H1 (cell line): ENCODE results near the gene SYT17. TPM values are rescaled to one million over a fixed set of nuclear protein-coding genes. Genes with fewer than 3 reads are reported as not detected.
A peak's percentile ranks its signal among the peaks of the same experiment; 100 is the strongest.

Source experiments
- CTCF ChIA-PET: fragments of 300-600 bp; sonication (Branson Sonifier 250); formaldehyde crosslinking; loops from one replicate; lab custom pipeline; 2021; ENCODE audit not compliant: partially characterized antibody; lab: Charles Lee
- POLR2A ChIA-PET: fragments of 300-600 bp; sonication (Branson Sonifier 250); formaldehyde crosslinking; loops from one replicate; lab custom pipeline; 2021; ENCODE audit warnings: inconsistent platforms; ENCODE audit not compliant: partially characterized antibody; lab: Charles Lee
- DNase-seq, 2 experiments: peaks; one replicate each; pipeline versions ENCODE4 v3.0.0 to v3.0.0-alpha.2; 2010 to 2022; ENCODE audit warnings: low spot score in 2 of 2, low read depth in 1 of 2, mixed read lengths in 1 of 2
- FAIRE-seq: peaks from 2 replicates; lab custom pipeline; 2011; peaks lifted over from hg19 to GRCh38; lab: Jason Lieb, UNC
- H2AFZ ChIP-seq: 2 replicates; pipeline ENCODE4 v1.8.1; 2012; ENCODE audit warnings: low read length, inconsistent platforms
- H2AK5ac ChIP-seq: 2 replicates; pipeline ENCODE4 v1.6.1; 2013; ENCODE audit warnings: low read depth, low read length
- H2BK120ac ChIP-seq: replicated peaks from 2 replicates; pipeline ENCODE3; 2013; ENCODE audit warnings: low read depth, low read length, inconsistent platforms
- H2BK12ac ChIP-seq: 2 replicates; pipeline ENCODE4 v1.6.1; 2013; ENCODE audit warnings: low read depth, low read length
- H2BK15ac ChIP-seq: 2 replicates; pipeline ENCODE4 v1.6.1; 2013; ENCODE audit warnings: low read length
- H2BK20ac ChIP-seq: 2 replicates; pipeline ENCODE4 v1.6.1; 2013; ENCODE audit warnings: low read length
- H2BK5ac ChIP-seq: 2 replicates; pipeline ENCODE4 v1.6.1; 2013; ENCODE audit warnings: low read depth, low read length
- H3K14ac ChIP-seq: 2 replicates; pipeline ENCODE4 v1.6.1; 2013; ENCODE audit warnings: inconsistent platforms; ENCODE audit not compliant: insufficient read length
- H3K18ac ChIP-seq: 2 replicates; pipeline ENCODE4 v1.6.1; 2013; ENCODE audit warnings: low read length; ENCODE audit errors: extremely low read depth
- H3K23ac ChIP-seq: 2 replicates; pipeline ENCODE4 v1.6.1; 2013; ENCODE audit warnings: inconsistent platforms; ENCODE audit not compliant: insufficient read length
- H3K23me2 ChIP-seq: 2 replicates; pipeline ENCODE4 v1.6.1; 2013; ENCODE audit warnings: low read depth, low read length
- H3K27ac ChIP-seq: 2 replicates; pipeline ENCODE4 v1.6.1; 2011; ENCODE audit warnings: low read depth, low read length, inconsistent platforms
- H3K27me3 ChIP-seq, 4 experiments: replicated peaks in 1 of 4; 1 replicate in 1 of 4; 2 replicates in 3 of 4; pipeline versions ENCODE4 v1.6.1 to v1.8.1; 2011 to 2013; ENCODE audit warnings: low read length in 3 of 4, mild to moderate bottlenecking in 3 of 4, inconsistent platforms in 2 of 4, mixed read lengths in 2 of 4, moderate library complexity in 1 of 4; ENCODE audit not compliant: control insufficient read depth in 3 of 4, insufficient read depth in 3 of 4; ENCODE audit errors: extremely low read depth in 1 of 4
- H3K36me3 ChIP-seq, 4 experiments: 2 replicates each; pipeline versions ENCODE4 v1.6.1 to v1.8.1; 2011 to 2013; ENCODE audit warnings: mild to moderate bottlenecking in 4 of 4, low read length in 3 of 4, moderate library complexity in 2 of 4, control low read depth in 1 of 4, inconsistent platforms in 1 of 4; ENCODE audit not compliant: insufficient read depth in 4 of 4, control insufficient read depth in 2 of 4
- H3K4ac ChIP-seq: replicated peaks from 2 replicates; pipeline ENCODE3; 2013; ENCODE audit warnings: low read length, low read depth, mixed read lengths, inconsistent platforms; ENCODE audit not compliant: insufficient read length
- H3K4me1 ChIP-seq, 4 experiments: replicated peaks in 1 of 4; 1 replicate in 1 of 4; 2 replicates in 3 of 4; pipeline versions ENCODE4 v1.6.1 to v1.8.1; 2011 to 2013; ENCODE audit warnings: low read length in 3 of 4, inconsistent platforms in 2 of 4, mixed read lengths in 1 of 4; ENCODE audit not compliant: insufficient read depth in 4 of 4, control insufficient read depth in 3 of 4
- H3K4me2 ChIP-seq, 2 experiments: 2 replicates each; pipeline versions ENCODE4 v1.6.1 to v1.8.1; 2011 to 2013; ENCODE audit warnings: low read depth in 2 of 2, low read length in 2 of 2, control low read depth in 1 of 2, inconsistent platforms in 1 of 2, mild to moderate bottlenecking in 1 of 2; ENCODE audit not compliant: insufficient read depth in 1 of 2
- H3K4me3 ChIP-seq, 4 experiments: fragments of 200-600, 300-600 bp in 1 of 4; sonication (generic), shearing (Covaris generic), sonication (Bioruptor Twin) in 1 of 4; 2 replicates each; pipeline versions ENCODE4 v1.5.1 to v1.8.1; 2011 to 2016; ENCODE audit warnings: low read length in 4 of 4, low read depth in 3 of 4, control low read depth in 2 of 4, inconsistent platforms in 2 of 4, mild to moderate bottlenecking in 2 of 4, mixed read lengths in 1 of 4, moderate library complexity in 1 of 4; ENCODE audit not compliant: insufficient read depth in 2 of 4; ENCODE audit errors: extremely low read depth in 1 of 4
- H3K56ac ChIP-seq: replicated peaks from 2 replicates; pipeline ENCODE3; 2013; ENCODE audit warnings: low read depth, mild to moderate bottlenecking, mixed read lengths, low read length, inconsistent platforms; ENCODE audit not compliant: insufficient read length
- H3K79me1 ChIP-seq: 2 replicates; pipeline ENCODE4 v1.6.1; 2013; ENCODE audit warnings: low read depth, low read length, control low read depth
- H3K79me2 ChIP-seq, 2 experiments: 2 replicates each; pipeline versions ENCODE4 v1.6.1 to v1.8.1; 2012 to 2013; ENCODE audit warnings: low read length in 2 of 2, mild to moderate bottlenecking in 2 of 2, inconsistent platforms in 1 of 2; ENCODE audit not compliant: insufficient read depth in 2 of 2, control insufficient read depth in 1 of 2
- H3K9ac ChIP-seq, 4 experiments: replicated peaks in 1 of 4; 1 replicate in 1 of 4; 2 replicates in 3 of 4; pipeline versions ENCODE4 v1.6.1 to v1.8.1; 2011 to 2013; ENCODE audit warnings: low read depth in 3 of 4, low read length in 3 of 4, control low read depth in 2 of 4, mild to moderate bottlenecking in 2 of 4, moderate library complexity in 2 of 4, inconsistent platforms in 1 of 4; ENCODE audit errors: extremely low read depth in 1 of 4
- H3K9me3 ChIP-seq, 2 experiments: 2 replicates each; pipeline versions ENCODE4 v1.6.1 to v1.8.1; 2012 to 2013; ENCODE audit warnings: mild to moderate bottlenecking in 2 of 2, moderate library complexity in 2 of 2, control low read depth in 1 of 2, inconsistent platforms in 1 of 2, low read depth in 1 of 2, low read length in 1 of 2, mixed read lengths in 1 of 2; ENCODE audit not compliant: insufficient read depth in 2 of 2
- H4K20me1 ChIP-seq, 2 experiments: replicated peaks in 1 of 2; 2 replicates each; pipeline versions ENCODE3 to v1.8.1; 2011 to 2013; ENCODE audit warnings: inconsistent platforms in 2 of 2, low read length in 2 of 2, mild to moderate bottlenecking in 1 of 2; ENCODE audit not compliant: insufficient read depth in 2 of 2, control insufficient read depth in 1 of 2
- H4K5ac ChIP-seq: 2 replicates; pipeline ENCODE4 v1.6.1; 2013; ENCODE audit warnings: low read length, low read depth, mixed read lengths, inconsistent platforms; ENCODE audit not compliant: insufficient read length
- H4K8ac ChIP-seq: 2 replicates; pipeline ENCODE4 v1.8.0; 2013; ENCODE audit warnings: mild to moderate bottlenecking, moderate library complexity, low read length, inconsistent platforms; ENCODE audit not compliant: insufficient read depth; ENCODE audit errors: extremely low read depth
- H4K91ac ChIP-seq: replicated peaks from 2 replicates; pipeline ENCODE3; 2013; ENCODE audit warnings: low read length, mixed read lengths, inconsistent platforms; ENCODE audit not compliant: insufficient read length
- CEBPB ChIP-seq: IDR thresholded peaks from 2 replicates; pipeline ENCODE4 v1.6.1; 2012; ENCODE audit warnings: low read depth, low read length
- RAD21 ChIP-seq, 2 experiments: IDR thresholded peaks in 1 of 2; conservative IDR thresholded peaks in 1 of 2; 2 replicates each; pipeline ENCODE4 v1.6.1; 2011; ENCODE audit warnings: low read depth in 2 of 2, low read length in 2 of 2, improper control_type of control experiment in 1 of 2, inconsistent platforms in 1 of 2, mild to moderate bottlenecking in 1 of 2, moderate library complexity in 1 of 2
- SRF ChIP-seq: IDR thresholded peaks from 2 replicates; pipeline ENCODE4 v1.6.1; 2011; ENCODE audit warnings: mild to moderate bottlenecking, low read depth, low read length, moderate library complexity
- TAF7 ChIP-seq: optimal IDR thresholded peaks from 2 replicates; pipeline ENCODE3; 2011; ENCODE audit warnings: low read depth, mild to moderate bottlenecking, inconsistent platforms, low read length, moderate library complexity, borderline replicate concordance
- WGBS, 2 experiments: shearing (Covaris generic) in 1 of 2; methylation state at CpG; one replicate each; pipeline versions ENCODE4 v1.1.6 to v1.1.7; 2013 to 2015; ENCODE audit warnings: low lambda C conversion rate in 2 of 2, mixed read lengths in 2 of 2, inconsistent platforms in 1 of 2, low coverage in 1 of 2, missing lambda C conversion rate in 1 of 2; ENCODE audit not compliant: insufficient replicate concordance in 2 of 2, insufficient coverage in 1 of 2, insufficient read length in 1 of 2; ENCODE audit errors: extremely low coverage in 1 of 2, missing lambda C conversion rate in 1 of 2; 5-methylcytosine and 5-hydroxymethylcytosine counted together
- polyA plus RNA-seq, 7 experiments: library from polyadenylated mRNA; depleted of rRNA in 3 of 7; stranded (reverse) in 5 of 7; unstranded in 2 of 7; fragments of >200 nt in 5 of 7; fragments of 200-250 nt in 2 of 7; gene quantifications; 1 replicate in 5 of 7; 2 replicates in 1 of 7; 4 replicates in 1 of 7; pipeline versions ENCODE4 v1.2.1 to v1.2.3, GENCODE V29; 2011 to 2013; ENCODE audit warnings: missing spikeins in 2 of 7, mixed read lengths in 2 of 7
- total RNA-seq: library from RNA; stranded (reverse); fragmentation: NEBNext Ultra II Directional; extraction: Animal tissue kit (Norgen Biotek cat#: 25700); gene quantifications from 2 replicates; pipeline ENCODE4 v1.2.1, GENCODE V29; 2021
- TF ChIP-seq, protein P1 (sequence below), 3 experiments: IDR thresholded peaks; 1 replicate in 2 of 3; 2 replicates in 1 of 3; pipeline versions ENCODE4 v1.5.1 to v1.6.1; 2011; ENCODE audit warnings: low read length in 3 of 3, mild to moderate bottlenecking in 3 of 3, inconsistent platforms in 2 of 3, low read depth in 1 of 3, moderate library complexity in 1 of 3; ENCODE audit not compliant: insufficient read depth in 1 of 3; ENCODE audit errors: control extremely low read depth in 1 of 3

The SYT17 gene
- total and polyA plus RNA-seq, 2 of the 8 experiments (the other 6 are each of a cell fraction or from before 2014, with no cell fraction given), result 5.8 to 18.1 TPM

DNA sequence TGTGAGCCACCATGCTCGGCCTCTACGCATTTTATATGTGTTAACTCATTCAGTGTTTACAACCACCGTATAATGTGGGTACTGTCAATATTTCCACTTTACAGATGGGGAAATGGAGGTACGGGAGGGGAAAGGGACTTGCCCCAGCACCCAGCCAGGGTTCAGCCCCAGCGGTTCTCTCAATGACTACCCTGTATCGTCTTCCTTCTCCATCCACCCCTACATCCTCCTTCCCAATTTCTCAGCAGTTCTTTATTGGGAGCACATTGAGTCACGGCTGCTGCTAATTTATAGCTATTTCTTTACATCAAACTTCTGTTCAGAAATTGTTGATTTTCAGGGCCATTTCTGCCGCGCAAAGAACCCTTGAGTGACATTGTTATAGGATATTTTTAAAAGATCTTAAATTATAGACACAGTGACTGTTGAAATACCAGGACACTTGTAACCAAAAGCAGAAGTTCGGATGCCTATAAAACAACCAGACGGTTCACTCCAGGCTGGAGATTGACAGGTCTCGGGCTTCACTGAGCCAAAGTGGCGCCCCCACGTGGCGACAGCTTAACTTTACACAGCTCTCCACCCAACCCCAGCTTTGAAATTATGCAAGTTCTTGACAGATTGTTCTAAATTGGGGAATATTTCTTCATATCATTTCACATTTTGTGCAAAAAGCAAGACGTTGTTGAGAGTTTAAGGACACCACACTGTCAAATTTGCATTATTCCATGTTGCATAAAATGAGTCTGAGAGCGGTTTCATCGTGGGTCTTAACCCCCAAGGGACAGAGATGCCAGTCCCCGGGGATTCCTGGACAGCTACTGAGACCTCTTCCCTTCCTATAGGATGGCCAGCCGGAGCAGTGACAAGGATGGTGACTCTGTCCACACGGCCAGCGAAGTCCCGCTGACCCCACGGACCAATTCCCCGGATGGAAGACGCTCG, 11.8 kb downstream of the SYT17 start:
- Histone ChIP-seq H3K23me2 (peaks cover 2% of the 10 kb centered on the region; the same call in 1 of the 2 replicates), H3K27me3 (no peaks in the 10 kb centered on the region), H2AK5ac (no peak overlapping the region), H3K79me2 (no peaks in the 10 kb centered on the region), H3K9me3 (no peaks in the 10 kb centered on the region), H2BK20ac (no peak overlapping the region), H2BK12ac (no peak overlapping the region), H2AFZ (no peak overlapping the region), H3K14ac (no peak overlapping the region), H4K91ac (no peak overlapping the region), H3K9ac (no peak overlapping the region), H2BK5ac (no peak overlapping the region), H2BK15ac (no peak overlapping the region), H4K20me1 (no peaks in the 10 kb centered on the region), H3K4me3 (no peak overlapping the region), H3K4me1 (peaks cover 0 to under 1% (median 0%) of the 10 kb centered on the region in 4 experiments; a peak in 1 of 7 replicates), H3K4ac (no peak overlapping the region), H3K56ac (no peak overlapping the region), H4K8ac (no peak overlapping the region), H3K23ac (no peak overlapping the region), H2BK120ac (no peak overlapping the region), H3K4me2 (no peak overlapping the region), H3K79me1 (no peaks in the 10 kb centered on the region), H3K27ac (no peak overlapping the region), H3K18ac (no peak overlapping the region), H4K5ac (no peak overlapping the region), H3K36me3 (0 out of 8 replicates have a peak, but pooled peaks cover 0 to 2% (median 0%) of the 10 kb centered on the region in 4 experiments)
- 73% methylated on average over 27 of the region's 27 CpGs; no CpG with 5 or more reads in 1 of the 2 experiments for WGBS, 2 experiments
- FAIRE-seq (no peak), DNase-seq (peak in 1 of 2 experiments; percentile 77)
- ChIA-PET POLR2A (interaction anchor here (0.6 kb wide), 1 partner anchor 96 kb away, joined by 3 read pairs; no protein-coding TSS in a partner anchor), CTCF (interaction anchor here (0.7 to 5.2 kb wide), 52 partner anchors 9 to 333 kb away, joined by 3 to 42 read pairs (median 5); partner anchors contain the start of genes CLEC19A, ITPRIPL2 and TMC7)
- TF ChIP-seq CEBPB (peak; percentile 39; the same call in 1 of the 2 replicates), RAD21 (IDR thresholded peaks at IDR 0.05 in 1 of 2, conservative IDR thresholded peaks at IDR 0.05 in 1 of 2; ENCODE audit: low read depth in 2 of 2, low read length in 2 of 2) (peak; percentile 51 to 68), TAF7 (no peak), SRF (no peak)
- TF ChIP-seq, protein P1, sequence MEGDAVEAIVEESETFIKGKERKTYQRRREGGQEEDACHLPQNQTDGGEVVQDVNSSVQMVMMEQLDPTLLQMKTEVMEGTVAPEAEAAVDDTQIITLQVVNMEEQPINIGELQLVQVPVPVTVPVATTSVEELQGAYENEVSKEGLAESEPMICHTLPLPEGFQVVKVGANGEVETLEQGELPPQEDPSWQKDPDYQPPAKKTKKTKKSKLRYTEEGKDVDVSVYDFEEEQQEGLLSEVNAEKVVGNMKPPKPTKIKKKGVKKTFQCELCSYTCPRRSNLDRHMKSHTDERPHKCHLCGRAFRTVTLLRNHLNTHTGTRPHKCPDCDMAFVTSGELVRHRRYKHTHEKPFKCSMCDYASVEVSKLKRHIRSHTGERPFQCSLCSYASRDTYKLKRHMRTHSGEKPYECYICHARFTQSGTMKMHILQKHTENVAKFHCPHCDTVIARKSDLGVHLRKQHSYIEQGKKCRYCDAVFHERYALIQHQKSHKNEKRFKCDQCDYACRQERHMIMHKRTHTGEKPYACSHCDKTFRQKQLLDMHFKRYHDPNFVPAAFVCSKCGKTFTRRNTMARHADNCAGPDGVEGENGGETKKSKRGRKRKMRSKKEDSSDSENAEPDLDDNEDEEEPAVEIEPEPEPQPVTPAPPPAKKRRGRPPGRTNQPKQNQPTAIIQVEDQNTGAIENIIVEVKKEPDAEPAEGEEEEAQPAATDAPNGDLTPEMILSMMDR (IDR thresholded peaks at IDR 0.05; ENCODE audit: control extremely low read depth in 1 of 3, insufficient read depth in 1 of 3, low read depth in 1 of 3, low read length in 3 of 3), result peak; percentile 75 to 82 (median 79)
